B cell (primary cell): ENCODE measurements around the gene DENND2A.

Experiments
- CTCF ChIP-seq: fragments of 200-600 bp; IDR thresholded peaks from one replicate; pipeline ENCODE4 v1.8.0; 2022; ENCODE audit warnings: antibody characterized with exemption, mild to moderate bottlenecking
- EZH2 ChIP-seq: IDR thresholded peaks from 2 replicates; pipeline ENCODE4 v1.6.1; 2012; ENCODE audit warnings: borderline replicate concordance, low read depth, mild to moderate bottlenecking, moderate library complexity, low read length; ENCODE audit not compliant: insufficient read depth, poor library complexity, severe bottlenecking

- TF ChIP-seq EZH2, result no peak
- peak; percentile 91 for TF ChIP-seq CTCF
Observed at GRCh38 chr7:140653319-140654108, 12.9 kb upstream of the DENND2A start.
